Neuronal stem cell (in vitro differentiated cells): Measurements from ENCODE around the gene GPD2.

ENCODE experiments used
- DNase-seq: peaks from one replicate; pipeline ENCODE4 v3.0.0-alpha.2; 2013; ENCODE audit warnings: low spot score
- H2AFZ ChIP-seq: one replicate; pipeline ENCODE4 v1.6.1; 2013; ENCODE audit warnings: mild to moderate bottlenecking, low read length, inconsistent platforms
- H2AK5ac ChIP-seq: 2 replicates; pipeline ENCODE4 v1.6.1; 2013; ENCODE audit warnings: low read depth, mild to moderate bottlenecking, inconsistent platforms, low read length, moderate library complexity, mixed read lengths
- H2BK120ac ChIP-seq: 2 replicates; pipeline ENCODE4 v1.6.1; 2013; ENCODE audit warnings: low read depth, mild to moderate bottlenecking, inconsistent platforms, low read length, moderate library complexity, mixed read lengths
- H2BK12ac ChIP-seq: one replicate; pipeline ENCODE4 v1.6.1; 2013; ENCODE audit warnings: low read length, inconsistent platforms
- H2BK15ac ChIP-seq: 2 replicates; pipeline ENCODE4 v1.6.1; 2013; ENCODE audit warnings: mild to moderate bottlenecking, low read length, inconsistent platforms, mixed read lengths
- H2BK5ac ChIP-seq: one replicate; pipeline ENCODE4 v1.6.1; 2013; ENCODE audit warnings: inconsistent platforms, mild to moderate bottlenecking, low read length, moderate library complexity
- H3K14ac ChIP-seq: one replicate; pipeline ENCODE4 v1.6.1; 2013; ENCODE audit warnings: low read length, inconsistent platforms
- H3K18ac ChIP-seq: 2 replicates; pipeline ENCODE4 v1.6.1; 2013; ENCODE audit warnings: low read length, inconsistent platforms
- H3K23ac ChIP-seq: 2 replicates; pipeline ENCODE4 v1.6.1; 2013; ENCODE audit warnings: low read depth, mild to moderate bottlenecking, mixed read lengths, low read length, inconsistent platforms; ENCODE audit not compliant: poor library complexity
- H3K27ac ChIP-seq: replicated peaks from 3 replicates; pipeline ENCODE4 v1.5.1; 2013; ENCODE audit warnings: low read length, inconsistent platforms
- H3K27me3 ChIP-seq, 3 experiments: 2 replicates each; pipeline ENCODE4 v1.6.1; 2013; ENCODE audit warnings: low read length in 3 of 3, mild to moderate bottlenecking in 2 of 3, inconsistent platforms in 1 of 3, low read depth in 1 of 3, mixed read lengths in 1 of 3, moderate library complexity in 1 of 3; ENCODE audit not compliant: control insufficient read depth in 3 of 3, insufficient read depth in 3 of 3
- H3K36me3 ChIP-seq, 2 donors: replicated peaks in 1 of 2; 2 replicates each; pipeline ENCODE4 v1.6.1; 2013; ENCODE audit warnings: low read length in 2 of 2; ENCODE audit not compliant: control insufficient read depth in 2 of 2, insufficient read depth in 2 of 2
- H3K4ac ChIP-seq: 2 replicates; pipeline ENCODE4 v1.6.1; 2013; ENCODE audit warnings: inconsistent platforms, mild to moderate bottlenecking, low read length, moderate library complexity
- H3K4me1 ChIP-seq, 2 donors: 1 replicate in 1 of 2; 2 replicates in 1 of 2; pipeline ENCODE4 v1.6.1; 2013; ENCODE audit warnings: low read length in 2 of 2, low read depth in 1 of 2; ENCODE audit not compliant: control insufficient read depth in 2 of 2, insufficient read depth in 1 of 2
- H3K4me2 ChIP-seq: one replicate; pipeline ENCODE4 v1.6.1; 2013; ENCODE audit warnings: mild to moderate bottlenecking, low read length, inconsistent platforms; ENCODE audit not compliant: insufficient read depth, poor library complexity, severe bottlenecking
- H3K4me3 ChIP-seq, 2 donors: 2 replicates each; pipeline ENCODE4 v1.5.1; 2013; ENCODE audit warnings: low read length in 2 of 2, mild to moderate bottlenecking in 2 of 2, inconsistent platforms in 1 of 2, moderate library complexity in 1 of 2
- H3K79me1 ChIP-seq: one replicate; pipeline ENCODE4 v1.6.1; 2013; ENCODE audit warnings: low read depth, mild to moderate bottlenecking, inconsistent platforms, low read length, moderate library complexity
- H3K9ac ChIP-seq: one replicate; pipeline ENCODE4 v1.6.1; 2013; ENCODE audit warnings: mild to moderate bottlenecking, low read depth, low read length, inconsistent platforms; ENCODE audit not compliant: poor library complexity
- H3K9me3 ChIP-seq, 2 donors: replicated peaks in 1 of 2; 2 replicates each; pipeline versions ENCODE3 to v1.6.1; 2013; ENCODE audit warnings: low read length in 2 of 2, mild to moderate bottlenecking in 2 of 2, inconsistent platforms in 1 of 2, low read depth in 1 of 2, mixed read lengths in 1 of 2, moderate library complexity in 1 of 2; ENCODE audit not compliant: control insufficient read depth in 2 of 2, insufficient read depth in 1 of 2
- H4K8ac ChIP-seq: one replicate; pipeline ENCODE4 v1.6.1; 2013; ENCODE audit warnings: low read depth, mild to moderate bottlenecking, inconsistent platforms, low read length, moderate library complexity
- H4K91ac ChIP-seq: one replicate; pipeline ENCODE4 v1.6.1; 2013; ENCODE audit warnings: low read length, low read depth, mild to moderate bottlenecking, inconsistent platforms; ENCODE audit not compliant: poor library complexity
- WGBS, 2 donors: extraction: QIAGEN DNeasy Blood & Tissue Kit; methylation state at CpG; one replicate each; pipeline ENCODE4 v1.1.7; 2013; ENCODE audit warnings: missing lambda C conversion rate in 2 of 2, mixed read lengths in 1 of 2; ENCODE audit not compliant: insufficient read length in 2 of 2, insufficient replicate concordance in 1 of 2; ENCODE audit errors: extremely low coverage in 2 of 2; 5-methylcytosine and 5-hydroxymethylcytosine counted together

The GPD2 gene

DNA sequence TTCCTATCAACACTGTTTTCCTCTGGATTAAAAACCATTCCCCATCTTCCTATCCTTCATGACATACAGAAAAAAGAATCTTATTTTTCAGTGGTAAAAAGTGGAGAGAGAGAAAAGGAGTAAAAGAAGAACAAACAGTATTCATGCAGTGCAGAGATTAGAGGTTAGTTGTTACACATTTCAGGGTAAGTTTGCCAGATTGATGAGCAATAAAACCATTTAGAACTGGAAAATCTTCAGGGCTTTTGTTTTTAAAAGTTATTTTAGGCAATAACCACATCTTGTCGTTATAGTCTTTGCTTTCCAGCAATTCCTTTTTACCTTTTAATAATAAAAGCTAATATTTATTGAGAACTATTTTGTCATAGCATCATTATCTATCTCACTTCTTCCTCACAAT lies 104.5 kb downstream of the GPD2 start:
- Histone ChIP-seq H3K4me1 (no peaks in the 10 kb centered on the region), H3K4ac (no peak overlapping the region), H3K23ac (no peak overlapping the region), H3K4me3 (no peak overlapping the region), H3K9me3 (no peaks in the 10 kb centered on the region), H4K8ac (no peak overlapping the region), H3K4me2 (no peak overlapping the region), H2AFZ (no peak overlapping the region), H3K27ac (no peak overlapping the region), H3K9ac (no peak overlapping the region), H2BK5ac (no peak overlapping the region), H2BK12ac (no peak overlapping the region), H3K36me3 (no peaks in the 10 kb centered on the region), H3K27me3 (no peaks in the 10 kb centered on the region), H3K18ac (no peak overlapping the region), H3K14ac (no peak overlapping the region), H3K79me1 (no peaks in the 10 kb centered on the region), H2BK120ac (no peak overlapping the region), H2AK5ac (no peak overlapping the region), H2BK15ac (no peak overlapping the region), H4K91ac (no peak overlapping the region)
- DNase-seq, result no peak
- WGBS, 2 donors, result no CpG with 5 or more reads among the region's 1 CpG

DNA sequence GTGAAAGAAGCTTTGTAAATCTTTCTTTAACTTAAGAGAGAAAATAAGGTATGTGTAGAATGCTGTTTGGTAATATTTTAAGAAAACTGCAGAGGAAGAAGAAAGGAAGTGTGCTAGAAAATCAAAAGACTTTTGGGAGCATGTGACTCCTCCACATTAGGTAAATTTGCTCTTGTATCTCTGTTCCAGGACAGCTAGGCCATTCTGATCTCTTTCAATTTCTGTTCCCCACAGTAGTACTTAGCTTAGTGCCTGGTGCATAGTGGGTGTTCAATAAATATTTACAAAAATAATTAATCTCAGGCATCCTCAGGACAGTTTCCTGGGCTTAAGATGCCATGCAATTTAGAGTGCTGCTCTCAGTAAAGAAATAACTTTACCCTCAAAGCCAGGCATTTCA lies 105.0 kb downstream of the GPD2 start:
- H2AK5ac ChIP-seq, result no peak overlapping the region
- no peaks in the 10 kb centered on the region for H3K36me3 ChIP-seq
- H2BK120ac ChIP-seq, result no peak overlapping the region
- H2AFZ ChIP-seq, result no peak overlapping the region
- H3K9me3 ChIP-seq, result no peaks in the 10 kb centered on the region
- H3K18ac ChIP-seq, result no peak overlapping the region
- DNase-seq, result no peak
- no peak overlapping the region for H3K14ac ChIP-seq
- H3K4ac ChIP-seq, result no peak overlapping the region
- H4K8ac ChIP-seq, result no peak overlapping the region
- H3K4me1 ChIP-seq, result no peaks in the 10 kb centered on the region
- H4K91ac ChIP-seq, result no peak overlapping the region
- no peak overlapping the region for H3K4me2 ChIP-seq
- no peaks in the 10 kb centered on the region for H3K79me1 ChIP-seq
- H2BK5ac ChIP-seq, result no peak overlapping the region
- H2BK12ac ChIP-seq, result no peak overlapping the region
- no peaks in the 10 kb centered on the region for H3K27me3 ChIP-seq
- no peak overlapping the region for H3K27ac ChIP-seq
- H3K4me3 ChIP-seq, result no peak overlapping the region
- no peak overlapping the region for H3K23ac ChIP-seq
- no peak overlapping the region for H3K9ac ChIP-seq
- H2BK15ac ChIP-seq, result no peak overlapping the region

DNA sequence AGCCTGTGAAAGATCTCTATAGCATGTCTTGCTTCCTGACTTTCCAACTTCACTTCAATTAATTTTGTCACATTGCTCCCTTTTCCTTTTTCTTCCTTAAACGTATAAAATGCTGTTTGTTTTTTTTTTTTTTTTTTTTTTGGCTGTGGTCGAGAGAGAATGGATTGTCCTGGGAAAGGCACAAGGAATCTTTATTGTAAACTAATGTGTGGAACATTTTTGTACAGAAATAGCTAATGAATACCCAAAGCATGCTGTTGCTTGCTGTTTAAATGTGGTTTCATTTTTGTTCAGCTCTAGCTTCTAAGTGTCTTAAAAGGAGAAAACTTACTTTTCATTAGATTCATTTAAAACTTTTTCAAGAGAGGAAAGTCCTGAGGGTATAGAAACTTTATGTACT lies 105.5 kb downstream of the GPD2 start:
- Histone ChIP-seq H3K23ac (no peak overlapping the region), H3K4me1 (no peaks in the 10 kb centered on the region), H2AK5ac (no peak overlapping the region), H2BK15ac (no peak overlapping the region), H2AFZ (no peak overlapping the region), H3K9me3 (no peaks in the 10 kb centered on the region), H3K14ac (no peak overlapping the region), H3K27ac (no peak overlapping the region), H3K4me2 (no peak overlapping the region), H4K8ac (no peak overlapping the region), H4K91ac (no peak overlapping the region), H2BK120ac (no peak overlapping the region), H3K36me3 (no peaks in the 10 kb centered on the region), H3K4me3 (no peak overlapping the region), H2BK5ac (no peak overlapping the region), H3K79me1 (no peaks in the 10 kb centered on the region), H3K27me3 (no peaks in the 10 kb centered on the region), H2BK12ac (no peak overlapping the region), H3K9ac (no peak overlapping the region), H3K18ac (no peak overlapping the region), H3K4ac (no peak overlapping the region)
- DNase-seq, result no peak
- WGBS, 2 donors, result no CpG with 5 or more reads among the region's 2 CpGs

DNA sequence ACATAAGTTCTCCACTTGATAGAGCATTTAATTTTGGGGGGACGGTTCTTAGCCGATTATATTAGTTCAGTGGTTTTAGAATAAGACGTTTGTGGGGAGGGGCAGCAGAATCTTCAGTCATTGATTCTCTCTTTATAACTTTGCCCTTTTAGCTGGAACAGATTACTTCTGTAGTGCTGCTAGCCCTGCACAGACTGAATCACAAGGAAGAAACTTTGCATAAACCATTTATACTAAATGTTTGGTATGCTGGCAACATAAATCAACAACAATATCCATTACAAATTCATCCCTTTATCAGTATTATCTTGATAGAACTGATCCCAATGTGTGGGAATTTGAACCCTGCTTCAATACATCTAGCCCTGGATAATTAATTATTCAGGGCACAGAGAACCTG lies 112.2 kb downstream of the GPD2 start:
- no peak overlapping the region for H3K14ac ChIP-seq
- peaks cover 0 to 1% of the 10 kb centered on the region in 2 donors for H3K36me3 ChIP-seq
- no peaks in the 10 kb centered on the region for H3K27me3 ChIP-seq
- no peak overlapping the region for H2BK12ac ChIP-seq
- H2BK5ac ChIP-seq, result no peak overlapping the region
- no peak overlapping the region for H3K4ac ChIP-seq
- H3K27ac ChIP-seq, result no peak overlapping the region
- H2AK5ac ChIP-seq, result no peak overlapping the region
- H3K4me2 ChIP-seq, result no peak overlapping the region
- no peak overlapping the region for H2BK15ac ChIP-seq
- peaks cover 2% of the 10 kb centered on the region for H3K79me1 ChIP-seq
- H2AFZ ChIP-seq, result no peak overlapping the region
- WGBS, 2 donors, result no CpG with 5 or more reads among the region's 3 CpGs
- no peak overlapping the region for H4K8ac ChIP-seq
- H4K91ac ChIP-seq, result no peak overlapping the region
- DNase-seq, result no peak
- H2BK120ac ChIP-seq, result no peak overlapping the region
- H3K18ac ChIP-seq, result no peak overlapping the region
- H3K9me3 ChIP-seq, result no peaks in the 10 kb centered on the region
- H3K4me1 ChIP-seq, result peaks cover 0 to 4% of the 10 kb centered on the region in 2 donors
- no peak overlapping the region for H3K4me3 ChIP-seq
- H3K23ac ChIP-seq, result no peak overlapping the region
- no peak overlapping the region for H3K9ac ChIP-seq
